NCI-H524 treated with DMSO at 0.1 percent for 48 hours (cell line): ENCODE measurements around the gene PTPRN2.
"Not testable (repeated sequence)": the region's sequence is repeated elsewhere in the genome, so short reads cannot be mapped to it uniquely, and the experiment has no call there.

Source experiments
- DNase-seq: peaks from one replicate; lab custom pipeline; 2025; lab: John Stamatoyannopoulos, UW

Gene PTPRN2

GRCh38 chr7:158299607-158300006, 288.0 kb downstream of the PTPRN2 start:
- DNase-seq = no peak

- no peak for DNase-seq
Observed at GRCh38 chr7:158296798-158297104, 290.9 kb downstream of the PTPRN2 start.

DNA sequence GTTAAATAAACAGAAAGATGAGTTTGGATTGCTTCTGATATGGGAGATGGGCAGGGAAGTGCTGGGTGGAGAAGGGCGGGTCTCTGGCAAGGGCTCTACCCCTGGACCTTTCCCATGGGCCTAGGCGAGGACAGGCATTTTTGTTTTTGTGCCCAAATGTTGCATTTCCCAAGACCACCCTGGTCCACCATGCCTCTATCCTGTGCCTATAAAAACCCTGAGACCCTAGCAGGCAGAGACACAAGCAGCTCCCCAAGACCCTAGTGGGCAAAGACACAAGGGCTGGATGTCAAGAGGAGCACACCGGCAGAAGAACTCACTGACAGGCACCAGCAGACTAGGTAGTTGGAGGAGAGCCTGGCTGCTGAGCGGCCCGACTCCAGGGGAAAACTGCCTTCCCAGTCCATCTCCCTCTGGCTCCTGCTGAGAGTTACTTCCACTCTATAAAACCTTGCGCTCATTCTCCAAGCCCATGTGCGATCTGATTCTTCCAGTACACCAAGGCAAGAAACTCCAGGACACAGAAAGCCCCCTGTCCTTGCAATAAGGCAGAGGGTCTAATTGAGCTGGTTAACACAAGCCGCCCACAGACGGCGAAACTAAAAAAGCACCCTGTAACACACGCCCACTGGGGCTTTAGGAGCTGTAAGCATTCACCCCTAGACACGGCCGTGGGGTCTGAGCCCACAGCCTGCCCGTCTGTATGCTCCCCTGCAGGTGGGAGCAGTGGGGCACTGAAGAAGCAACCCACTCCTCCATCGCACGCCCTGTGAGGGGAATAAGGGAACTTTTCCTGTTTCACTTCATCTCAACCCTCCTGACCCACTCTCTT, 291.4 kb downstream of the PTPRN2 start:
- no peak for DNase-seq

GRCh38 chr7:158294468-158295215, 293.0 kb downstream of the PTPRN2 start:
- DNase-seq = not testable (repeated sequence)

DNA sequence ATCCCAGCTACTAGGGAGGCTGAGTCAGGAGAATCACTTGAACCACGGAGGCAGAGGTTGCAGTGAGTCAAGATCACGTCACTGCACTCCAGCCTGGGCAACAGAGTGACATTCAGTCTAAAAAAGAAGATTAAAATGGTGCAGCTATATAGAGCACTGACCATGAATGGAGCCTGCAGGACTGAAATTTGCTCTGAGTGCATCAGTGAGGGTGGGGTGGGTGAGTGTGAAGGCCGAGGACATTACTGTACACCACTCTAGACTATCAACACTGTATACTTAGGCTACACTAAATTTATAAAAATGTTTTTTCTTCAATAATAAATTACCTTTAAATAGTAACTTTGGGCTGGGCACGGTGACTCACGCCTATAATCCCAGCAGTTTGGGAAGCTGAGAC, 294.7 kb downstream of the PTPRN2 start:
- no peak for DNase-seq

GRCh38 chr7:158291998-158292397, 295.6 kb downstream of the PTPRN2 start:
- DNase-seq = no peak

DNA sequence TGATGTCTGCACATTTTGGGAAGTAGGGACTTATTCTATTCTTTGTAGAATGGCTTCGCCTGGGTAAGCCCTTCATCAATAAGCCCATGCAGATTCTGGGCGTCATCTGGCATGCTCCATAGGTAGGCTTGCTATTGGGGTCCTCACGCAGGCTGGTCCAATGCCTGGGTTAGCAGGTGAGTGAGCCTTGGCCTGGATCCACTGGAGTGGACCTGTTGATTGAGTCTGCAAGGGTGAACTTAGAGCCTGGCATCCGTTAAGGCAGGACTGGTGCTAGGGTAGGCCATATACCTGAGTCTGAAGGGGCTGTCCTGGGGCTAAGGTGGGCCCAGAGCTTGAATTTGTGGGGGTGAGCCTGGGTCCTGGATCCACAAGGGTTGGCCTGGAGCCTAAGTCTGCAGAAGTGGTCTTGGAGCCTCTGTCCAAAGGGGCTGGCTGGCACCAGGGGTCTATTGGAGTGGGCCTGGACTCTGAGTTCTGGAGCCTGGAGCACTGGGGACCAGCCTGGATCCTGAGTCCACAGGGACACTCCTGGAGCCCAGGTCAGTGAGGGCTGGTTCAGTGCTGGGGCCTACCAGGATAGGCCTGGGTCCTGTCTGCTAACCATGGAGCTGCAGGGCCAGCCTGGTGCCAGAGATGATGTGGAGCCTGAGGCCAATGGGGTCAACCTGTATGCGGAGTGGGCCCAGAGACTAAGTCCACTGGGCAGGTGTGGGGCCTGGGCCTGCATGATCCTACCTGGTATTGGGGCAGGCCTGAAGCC, 297.7 kb downstream of the PTPRN2 start:
- no peak for DNase-seq

DNA sequence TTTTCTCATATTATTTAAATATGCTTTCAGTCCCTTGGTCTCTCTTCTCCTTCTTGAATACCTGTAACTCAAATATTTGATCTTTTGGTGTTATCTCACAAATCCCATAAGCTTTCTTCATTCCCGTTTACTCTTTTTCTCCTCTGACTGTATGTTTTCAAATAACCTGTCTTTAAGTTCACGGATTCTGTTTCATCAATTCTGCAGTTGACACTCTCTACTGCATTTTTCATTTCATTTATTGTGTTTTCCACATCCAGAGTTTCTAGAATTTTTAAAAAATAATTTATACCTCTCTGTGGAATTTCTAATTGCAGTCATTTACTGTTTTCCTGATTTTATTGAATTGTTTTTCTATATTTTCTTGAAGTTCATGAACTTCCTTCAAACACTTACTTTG, 298.4 kb downstream of the PTPRN2 start:
- DNase-seq = no peak

- DNase-seq = no peak
Observed at GRCh38 chr7:158286210-158286609, 301.4 kb downstream of the PTPRN2 start.

DNA sequence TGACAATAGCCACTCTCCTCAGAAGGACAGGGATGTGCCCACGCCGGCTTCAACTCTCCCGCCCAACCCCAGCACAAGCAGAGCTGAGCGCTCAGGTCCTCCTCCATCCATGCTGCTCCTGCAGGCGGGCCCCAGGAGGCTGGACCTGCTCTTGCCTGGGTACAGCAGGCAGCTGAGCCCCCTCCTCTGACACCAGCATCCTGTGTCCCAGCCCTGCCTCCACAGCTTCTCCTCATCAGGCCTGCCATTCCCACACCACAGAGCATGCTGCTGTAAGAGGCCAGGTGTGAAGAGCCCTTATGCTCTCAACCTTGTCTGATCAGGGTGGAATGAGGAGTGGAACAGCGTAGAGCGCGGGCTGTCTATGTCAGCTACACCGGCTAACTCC, 302.2 kb downstream of the PTPRN2 start:
- no peak for DNase-seq

DNA sequence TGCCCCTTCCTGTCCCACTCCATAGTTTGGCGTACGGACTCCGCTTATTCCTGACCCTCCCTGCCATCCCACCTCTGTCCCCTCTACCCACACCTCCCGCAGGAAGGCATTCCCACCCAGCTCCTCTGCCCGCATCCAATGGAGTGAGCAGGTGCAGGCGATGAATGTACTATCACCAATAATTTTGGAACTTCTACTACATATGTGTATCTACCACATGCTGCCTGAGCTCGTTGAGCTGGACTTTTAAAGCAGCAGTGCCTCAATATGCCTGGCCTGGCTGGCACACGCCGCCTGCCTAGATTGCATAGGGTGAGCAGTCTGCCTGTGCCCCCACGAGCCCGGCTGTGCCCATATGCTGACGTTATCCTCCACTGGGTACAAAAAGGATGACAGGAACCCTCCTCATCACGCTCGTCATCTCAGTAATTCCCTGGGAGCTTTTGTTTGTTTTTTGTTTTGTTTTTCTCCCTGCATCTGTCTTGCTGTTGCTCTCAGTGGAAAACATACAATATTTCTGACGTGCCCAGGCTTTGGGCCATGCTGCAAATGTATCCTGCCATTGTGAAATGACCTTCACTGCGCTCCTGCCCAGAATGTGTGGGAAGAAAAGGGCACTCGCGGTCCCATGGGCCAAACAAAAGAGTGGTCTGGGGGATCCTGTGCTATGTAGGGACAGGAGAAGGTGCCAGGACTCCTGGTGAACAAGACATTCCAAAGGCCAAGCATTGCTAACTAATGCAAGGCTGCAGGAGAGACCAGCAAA, 302.8 kb downstream of the PTPRN2 start:
- DNase-seq = no peak

- no peak for DNase-seq
Observed at GRCh38 chr7:158284121-158284520, 303.5 kb downstream of the PTPRN2 start.

GRCh38 chr7:158283016-158283974, 304.3 kb downstream of the PTPRN2 start:
- no peak for DNase-seq

- no peak for DNase-seq
Observed at GRCh38 chr7:158282461-158283001, 305.1 kb downstream of the PTPRN2 start.

DNA sequence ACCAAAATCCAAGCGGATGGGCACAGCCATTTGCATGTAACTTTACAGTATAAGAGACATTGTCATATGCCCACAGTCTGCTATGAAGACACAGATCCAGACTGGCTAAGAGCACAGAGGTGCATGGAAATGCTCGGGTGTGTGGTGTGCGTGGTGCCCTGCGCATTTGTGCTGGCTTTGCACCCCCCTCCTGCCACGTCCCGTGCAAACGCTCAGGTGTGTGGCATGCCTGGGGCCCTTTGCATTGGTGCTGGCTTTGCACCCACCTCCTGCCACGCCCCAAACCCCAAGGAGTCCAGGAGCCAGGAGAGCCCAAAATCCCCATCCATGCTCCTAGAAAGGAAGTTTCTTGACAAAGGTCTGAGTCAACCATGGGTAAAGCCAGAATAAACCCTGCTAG, 306.2 kb downstream of the PTPRN2 start:
- no peak for DNase-seq

- DNase-seq = no peak
Observed at GRCh38 chr7:158280448-158281144, 307.0 kb downstream of the PTPRN2 start.

DNA sequence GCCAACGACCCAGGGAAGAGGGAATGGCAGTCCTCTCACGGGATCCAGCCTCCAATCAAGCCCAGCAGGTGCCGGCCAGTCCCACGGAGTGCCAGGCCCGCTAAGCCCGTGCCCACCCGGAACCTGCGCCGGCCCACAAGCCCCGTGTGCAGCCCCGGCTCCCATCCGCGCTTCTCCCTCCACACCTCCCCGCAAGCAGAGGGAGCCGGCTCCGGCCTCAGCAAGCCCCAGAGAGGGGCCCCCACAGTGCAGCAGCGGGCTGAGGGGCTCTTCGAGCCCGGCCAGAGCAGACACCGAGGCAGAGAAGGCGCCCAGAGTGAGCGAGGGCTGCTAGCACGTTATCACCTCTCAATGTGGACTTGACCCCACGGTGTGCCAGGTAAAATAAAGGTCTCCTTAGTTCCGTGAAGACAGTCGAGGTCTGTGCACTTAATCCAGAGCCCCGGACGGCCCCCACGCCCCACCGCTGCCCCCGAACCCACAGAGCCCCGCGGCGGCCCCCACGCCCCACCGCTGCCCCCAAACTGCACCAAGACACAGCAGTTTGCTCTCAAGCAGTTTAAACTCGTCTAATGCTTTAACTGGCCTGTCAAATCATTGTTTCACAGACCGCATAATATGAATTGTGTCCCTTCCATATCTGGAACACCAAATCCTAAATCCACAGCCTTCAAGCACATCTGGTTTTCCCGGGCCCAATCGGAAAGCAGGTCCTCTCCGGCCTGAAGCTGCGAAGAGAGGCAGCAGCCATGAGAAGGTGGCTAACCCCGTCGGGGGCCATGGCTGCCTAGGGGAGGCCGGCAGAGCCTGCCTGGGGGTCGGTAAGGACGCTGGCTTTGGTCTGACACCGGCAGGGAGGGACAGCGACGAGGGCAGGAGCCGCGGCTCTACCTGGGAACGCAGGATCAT, 307.8 kb downstream of the PTPRN2 start:
- DNase-seq = no peak

DNA sequence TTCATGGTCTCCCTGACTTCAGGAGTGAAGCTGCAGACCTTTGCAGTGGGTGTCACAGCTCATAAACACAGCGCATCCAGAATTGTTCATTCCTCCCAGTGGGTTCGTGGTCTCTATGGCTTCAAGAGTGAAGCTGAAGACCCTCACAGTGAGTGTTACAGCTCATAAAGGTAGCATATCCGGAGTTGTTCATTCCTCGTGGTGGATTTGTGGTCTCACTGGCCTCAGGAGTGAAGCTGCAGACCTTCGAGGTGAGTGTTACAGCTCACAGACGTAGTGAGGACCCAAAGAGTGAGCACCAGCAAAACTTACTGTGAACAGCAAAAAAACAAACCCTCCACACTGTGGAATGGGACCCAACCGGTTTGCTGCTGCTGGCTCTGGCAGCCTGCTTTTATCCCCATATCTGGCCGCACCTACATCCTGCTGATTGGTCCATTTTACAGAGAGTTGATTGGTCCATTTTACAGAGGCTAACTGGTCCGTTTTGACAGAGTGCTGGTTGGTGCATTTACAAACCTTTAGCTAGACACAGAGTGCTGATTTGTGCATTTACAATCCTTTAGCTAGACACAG, 308.8 kb downstream of the PTPRN2 start:
- no peak for DNase-seq
